NT2/D1 (cell line): ENCODE data around the gene GREM1.

ENCODE experiments used
- DNase-seq: peaks from one replicate; pipeline ENCODE4 v3.0.0-alpha.2; 2011; ENCODE audit warnings: low read depth, low spot score
- H3K27me3 ChIP-seq: 2 replicates; pipeline ENCODE4 v1.6.0; 2011; ENCODE audit warnings: mild to moderate bottlenecking; ENCODE audit not compliant: insufficient read length, insufficient read depth
- H3K36me3 ChIP-seq: 2 replicates; pipeline ENCODE4 v1.6.1; 2011; ENCODE audit warnings: mild to moderate bottlenecking, low read length, mixed read lengths; ENCODE audit not compliant: insufficient read depth, insufficient read length
- H3K4me1 ChIP-seq: 2 replicates; pipeline ENCODE4 v1.5.1; 2011; ENCODE audit not compliant: insufficient read depth, insufficient read length
- H3K4me3 ChIP-seq: 2 replicates; pipeline ENCODE4 v1.5.1; 2011; ENCODE audit warnings: low read depth; ENCODE audit not compliant: insufficient read length
- H3K9ac ChIP-seq: 2 replicates; pipeline ENCODE4 v1.6.0; 2011; ENCODE audit warnings: low read depth; ENCODE audit not compliant: insufficient read length
- H3K9me3 ChIP-seq: 2 replicates; pipeline ENCODE4 v1.5.1; 2011; ENCODE audit warnings: mild to moderate bottlenecking, low read length; ENCODE audit not compliant: insufficient read depth
- SUZ12 ChIP-seq: IDR thresholded peaks from 2 replicates; pipeline ENCODE4 v1.6.1; 2011; ENCODE audit not compliant: insufficient read length, insufficient read depth; ENCODE audit errors: extremely low read depth
- YY1 ChIP-seq: IDR thresholded peaks from 2 replicates; pipeline ENCODE4 v1.6.1; 2011; ENCODE audit not compliant: insufficient read length, insufficient read depth
- ZNF274 ChIP-seq: IDR thresholded peaks from 2 replicates; pipeline ENCODE4 v1.6.1; 2011; ENCODE audit warnings: mild to moderate bottlenecking, low read depth, low read length

GREM1 gene

DNA sequence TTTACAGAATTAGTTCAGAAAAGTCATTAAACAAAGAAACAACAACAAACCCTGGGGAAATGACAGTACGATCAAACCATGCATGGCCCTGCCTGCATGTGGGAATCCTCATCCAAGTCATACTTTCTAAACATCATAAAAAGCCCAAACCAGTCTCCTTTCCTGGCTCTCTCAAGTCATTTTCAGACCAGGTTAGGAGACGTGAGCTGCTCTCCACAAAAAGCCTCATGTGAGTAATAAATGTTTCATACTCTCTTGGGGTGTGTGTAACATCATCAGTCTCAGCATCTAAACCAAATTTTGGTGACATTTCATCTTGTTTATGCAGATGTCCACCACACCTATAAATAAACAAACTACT, 18.9 kb downstream of the GREM1 start:
- TF ChIP-seq YY1 (no peak), ZNF274 (no peak), SUZ12 (no peak)
- peaks cover 14% of the 10 kb centered on the region for H3K36me3 ChIP-seq
- H3K4me1 ChIP-seq: no peaks in the 10 kb centered on the region
- H3K27me3 ChIP-seq: no peaks in the 10 kb centered on the region
- H3K4me3 ChIP-seq: no peak overlapping the region
- no peak for DNase-seq
- peaks cover 3% of the 10 kb centered on the region; the same call in 1 of the 2 replicates for H3K9me3 ChIP-seq
- no peak overlapping the region for H3K9ac ChIP-seq

DNA sequence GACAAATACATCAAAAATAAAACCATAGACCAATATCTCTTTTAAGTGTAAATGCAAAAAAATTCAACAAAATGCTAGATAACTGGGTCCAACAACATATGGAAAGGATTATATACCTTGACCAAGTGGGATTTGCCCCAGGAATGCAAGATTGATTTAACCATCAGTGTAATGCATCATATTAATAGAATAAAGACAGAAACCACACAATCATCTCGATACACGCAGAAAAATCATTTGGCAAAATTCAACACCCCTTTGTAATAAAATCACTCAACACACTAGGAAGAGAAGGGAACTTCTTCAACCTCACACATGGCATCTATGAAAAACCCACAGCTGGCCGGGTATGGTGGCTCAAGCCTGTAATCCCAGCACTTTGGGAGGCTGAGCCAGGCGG, 19.5 kb downstream of the GREM1 start:
- Histone ChIP-seq H3K36me3 (peaks cover 12% of the 10 kb centered on the region), H3K4me1 (no peaks in the 10 kb centered on the region), H3K4me3 (no peak overlapping the region), H3K9me3 (peaks cover 4% of the 10 kb centered on the region; the same call in 1 of the 2 replicates), H3K27me3 (no peaks in the 10 kb centered on the region), H3K9ac (no peak overlapping the region)
- DNase-seq: no peak
- no peak for TF ChIP-seq SUZ12
- TF ChIP-seq ZNF274: no peak
- no peak for TF ChIP-seq YY1

DNA sequence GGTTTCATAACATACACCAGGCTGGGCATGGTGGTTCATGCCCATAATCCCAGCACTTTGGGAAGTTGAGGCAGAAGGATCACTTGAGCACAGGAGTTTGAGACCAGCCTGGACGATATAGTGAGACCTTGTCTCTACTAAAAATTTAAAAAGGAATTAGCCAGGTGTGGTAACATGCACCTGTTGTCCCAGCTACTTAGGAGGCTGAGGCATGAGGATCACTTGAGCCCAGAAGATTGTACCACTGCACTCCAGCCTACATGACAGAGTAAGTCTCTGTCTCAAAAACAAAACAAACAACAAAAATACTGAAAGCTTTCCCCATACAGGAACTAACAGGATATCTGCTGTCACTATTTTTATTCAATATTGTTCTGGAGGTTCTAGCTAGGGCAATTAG, 20.9 kb downstream of the GREM1 start:
- no peaks in the 10 kb centered on the region for H3K4me1 ChIP-seq
- peaks cover 4% of the 10 kb centered on the region for H3K36me3 ChIP-seq
- H3K9me3 ChIP-seq: peaks cover 4% of the 10 kb centered on the region; the same call in 1 of the 2 replicates
- H3K9ac ChIP-seq: no peak overlapping the region
- no peak for DNase-seq
- H3K27me3 ChIP-seq: no peaks in the 10 kb centered on the region
- TF ChIP-seq SUZ12 (no peak), YY1 (no peak), ZNF274 (no peak)
- no peak overlapping the region for H3K4me3 ChIP-seq

DNA sequence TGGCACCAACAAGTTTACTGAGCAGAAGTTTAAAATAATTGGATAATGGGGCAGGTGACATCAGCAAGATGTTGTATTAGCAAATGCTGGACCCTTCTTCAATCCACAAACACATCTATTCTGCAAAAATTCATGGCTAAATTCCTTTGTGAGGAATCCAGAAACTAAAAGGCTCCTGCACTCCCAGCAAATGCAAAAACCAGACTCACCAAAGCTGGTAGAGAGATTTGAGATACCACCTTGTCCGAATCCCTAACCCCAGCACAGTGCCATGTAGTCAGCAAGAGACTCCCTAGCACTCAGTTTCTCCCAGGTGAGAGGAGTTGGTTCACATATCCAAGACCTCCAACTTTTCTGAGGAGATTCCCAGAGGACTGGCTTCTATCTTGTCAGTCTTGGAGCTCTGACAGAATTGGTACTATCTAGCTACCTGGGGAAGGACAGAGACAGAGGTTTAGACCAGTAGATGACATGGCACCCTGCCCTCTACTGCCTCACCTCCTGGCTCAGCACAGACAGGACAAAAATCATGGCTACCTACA, 21.8 kb downstream of the GREM1 start:
- H3K27me3 ChIP-seq: no peaks in the 10 kb centered on the region
- no peak overlapping the region for H3K4me3 ChIP-seq
- peaks cover 4% of the 10 kb centered on the region; the same call in 1 of the 2 replicates for H3K9me3 ChIP-seq
- TF ChIP-seq YY1: no peak
- no peak for TF ChIP-seq SUZ12
- TF ChIP-seq ZNF274: no peak
- no peaks in the 10 kb centered on the region for H3K4me1 ChIP-seq
- no peaks in the 10 kb centered on the region for H3K36me3 ChIP-seq
- DNase-seq: no peak
- no peak overlapping the region for H3K9ac ChIP-seq

DNA sequence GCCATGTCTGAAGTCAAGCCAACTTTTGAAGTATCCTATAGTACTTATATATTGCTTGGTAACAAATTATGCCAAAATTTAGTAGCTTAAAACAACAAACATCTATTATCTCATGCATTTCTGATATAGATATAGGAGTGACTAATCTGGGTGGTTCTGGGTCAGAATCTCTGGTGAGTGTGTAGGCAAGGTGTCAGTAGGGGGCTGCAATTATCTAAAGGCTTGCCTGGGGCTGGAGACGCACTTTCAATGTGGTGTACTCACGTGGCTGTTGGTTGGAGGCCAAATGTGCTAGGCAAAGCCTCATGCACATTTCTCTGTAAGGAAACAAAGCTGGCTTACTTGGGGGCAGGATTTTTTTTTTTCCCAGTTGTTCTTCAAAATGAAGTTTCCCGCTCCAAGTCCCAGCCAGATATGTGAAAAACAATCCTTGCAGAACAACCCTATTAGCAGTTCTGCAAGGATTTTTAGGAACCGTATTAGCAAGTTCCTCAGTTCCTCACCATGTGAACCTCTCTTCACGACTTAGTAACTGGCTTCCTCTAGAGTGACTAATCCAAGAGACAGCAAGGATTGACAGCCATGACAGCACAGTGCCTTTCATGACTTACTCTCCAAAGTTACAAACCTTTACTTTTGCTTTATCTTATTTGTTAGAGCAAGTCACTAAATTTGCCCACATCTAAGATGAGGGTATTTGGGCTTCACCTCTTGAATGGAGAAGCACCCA, 25.8 kb downstream of the GREM1 start:
- no peaks in the 10 kb centered on the region for H3K4me1 ChIP-seq

DNA sequence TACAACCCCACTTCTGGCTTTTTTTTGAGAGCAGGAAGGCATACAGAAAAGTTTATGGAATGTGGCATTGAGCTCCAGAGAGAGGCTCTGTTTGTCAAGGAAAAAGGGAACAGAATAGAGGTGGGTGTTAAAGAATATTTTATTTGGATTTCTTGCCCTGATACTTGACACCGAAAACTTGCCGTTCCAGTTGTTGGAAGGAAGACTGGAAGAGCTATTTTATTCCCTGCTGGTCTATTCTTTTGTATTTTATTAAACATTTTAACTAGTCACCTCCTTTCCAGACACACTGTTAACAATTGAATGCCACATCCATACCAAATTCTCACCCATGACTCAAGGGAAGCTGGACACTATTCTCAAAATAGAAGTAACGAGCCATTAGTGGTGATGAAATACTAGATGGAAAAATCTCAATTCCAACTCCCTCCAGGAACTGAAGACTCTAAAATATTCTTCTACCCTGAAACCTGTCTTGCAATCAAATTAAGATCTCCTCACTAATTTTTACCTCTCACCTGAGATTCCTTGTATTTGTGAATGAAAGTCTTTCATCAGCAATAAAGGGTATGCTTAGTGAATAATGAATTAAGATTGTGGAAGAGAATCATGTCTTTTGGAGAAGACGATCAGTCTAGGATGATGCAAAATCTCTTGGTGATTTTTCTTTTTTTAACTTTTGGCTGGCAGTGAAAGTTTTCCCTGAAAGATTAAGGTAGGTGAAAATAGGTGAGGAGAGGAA, 28.5 kb downstream of the GREM1 start:
- no peak for DNase-seq
- Histone ChIP-seq H3K4me1 (no peaks in the 10 kb centered on the region), H3K9ac (no peak overlapping the region), H3K4me3 (no peak overlapping the region), H3K27me3 (no peaks in the 10 kb centered on the region), H3K9me3 (peaks cover 4% of the 10 kb centered on the region; the same call in 1 of the 2 replicates), H3K36me3 (no peaks in the 10 kb centered on the region)
- TF ChIP-seq YY1 (no peak), SUZ12 (no peak), ZNF274 (no peak)

More for the DNA sequence above, 25.8 kb downstream of the GREM1 start:
- no peaks in the 10 kb centered on the region for H3K27me3 ChIP-seq
- peaks cover 4% of the 10 kb centered on the region; the same call in 1 of the 2 replicates for H3K9me3 ChIP-seq
- no peak for DNase-seq
- H3K36me3 ChIP-seq: no peaks in the 10 kb centered on the region
- no peak overlapping the region for H3K4me3 ChIP-seq
- H3K9ac ChIP-seq: no peak overlapping the region
- TF ChIP-seq YY1: no peak

DNA sequence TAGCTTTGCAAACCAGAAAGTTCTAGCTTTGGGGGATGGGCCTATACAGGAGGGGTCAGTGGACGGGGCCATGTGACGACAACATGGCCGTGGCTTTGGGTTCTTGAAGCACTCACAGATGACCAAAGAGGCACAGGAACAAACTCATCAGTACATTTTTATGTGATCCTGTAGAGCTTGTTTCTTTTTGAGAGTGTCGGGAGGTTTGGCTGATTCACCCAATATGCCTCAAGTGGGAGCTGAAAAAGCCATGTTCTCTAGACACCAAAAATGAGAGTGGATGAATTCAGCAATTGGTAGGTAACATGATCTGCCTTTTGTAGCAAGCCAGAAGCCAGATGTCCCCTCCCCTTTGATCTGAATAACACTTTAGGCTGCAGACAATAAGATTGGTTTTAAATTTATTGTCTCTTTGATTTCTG, 30.1 kb downstream of the GREM1 start:
- Histone ChIP-seq H3K36me3 (no peaks in the 10 kb centered on the region), H3K4me3 (no peak overlapping the region), H3K9me3 (no peaks in the 10 kb centered on the region), H3K9ac (no peak overlapping the region), H3K4me1 (no peaks in the 10 kb centered on the region), H3K27me3 (no peaks in the 10 kb centered on the region)
- no peak for DNase-seq
- TF ChIP-seq YY1 (no peak), ZNF274 (no peak), SUZ12 (no peak)
